OCI-LY7 (cell line): ENCODE measurements around the gene DHRS9. TPM values are rescaled to one million over a fixed set of nuclear protein-coding genes. Genes with fewer than 3 reads are reported as not detected.

Experiments
- BruUV-seq: library from RNA; stranded (reverse); fragments of 400-500 nt; replicated peaks from 2 replicates; lab custom pipeline; 2021; lab: Mats Ljungman, UMichigan
- CTCF ChIA-PET: fragments of 300-600 bp; sonication (Branson Sonifier 250); formaldehyde crosslinking; loops from one replicate; lab custom pipeline; 2022; ENCODE audit warnings: antibody characterized with exemption; ENCODE audit not compliant: unreplicated experiment; lab: Charles Lee
- POLR2A ChIA-PET: fragments of 300-600 bp; sonication (Branson Sonifier 250); formaldehyde crosslinking; loops from one replicate; lab custom pipeline; 2022; ENCODE audit warnings: antibody characterized with exemption; lab: Charles Lee
- DNase-seq: peaks from one replicate; pipeline ENCODE4 v3.0.0-alpha.2; 2015; ENCODE audit warnings: low spot score
- H2AFZ ChIP-seq: fragments of 200-600 bp; sonication (generic), shearing (Covaris generic); 2 replicates; pipeline ENCODE4 v1.6.1; 2014; ENCODE audit warnings: mild to moderate bottlenecking, antibody characterized with exemption, low read length, moderate library complexity
- H3K27ac ChIP-seq: fragments of 200-600 bp; sonication (generic); 2 replicates; pipeline ENCODE4 v1.5.1; 2014; ENCODE audit warnings: mixed run types, low read depth, mild to moderate bottlenecking, moderate library complexity, low read length, inconsistent platforms; ENCODE audit not compliant: poor library complexity, severe bottlenecking
- H3K36me3 ChIP-seq: fragments of 200-600 bp; sonication (generic); 2 replicates; pipeline ENCODE4 v1.6.1; 2014; ENCODE audit warnings: mild to moderate bottlenecking, antibody characterized with exemption, low read length, moderate library complexity, mixed read lengths; ENCODE audit not compliant: insufficient read depth
- H3K4me1 ChIP-seq: fragments of 200-600 bp; sonication (generic); 2 replicates; pipeline ENCODE4 v1.5.1; 2014; ENCODE audit warnings: mild to moderate bottlenecking, low read length; ENCODE audit not compliant: insufficient read depth, poor library complexity, severe bottlenecking
- H3K4me2 ChIP-seq: fragments of 200-600 bp; sonication (generic); 2 replicates; pipeline ENCODE4 v1.6.1; 2014; ENCODE audit warnings: mild to moderate bottlenecking, low read length
- H3K4me3 ChIP-seq: fragments of 200-600 bp; sonication (generic); 2 replicates; pipeline ENCODE4 v1.5.1; 2014; ENCODE audit warnings: mild to moderate bottlenecking, low read depth, low read length; ENCODE audit not compliant: poor library complexity, severe bottlenecking
- H3K79me2 ChIP-seq: fragments of 200-600 bp; sonication (generic); 2 replicates; pipeline ENCODE4 v1.6.1; 2016; ENCODE audit warnings: low read depth, mild to moderate bottlenecking, low read length, moderate library complexity, mixed read lengths; ENCODE audit not compliant: insufficient read depth
- H3K9me2 ChIP-seq: fragments of 200-600 bp; sonication (generic); 2 replicates; pipeline ENCODE4 v1.6.1; 2016; ENCODE audit warnings: mild to moderate bottlenecking, low read length, mixed read lengths; ENCODE audit not compliant: insufficient read depth
- H3K9me3 ChIP-seq: fragments of 200-600 bp; sonication (generic); 2 replicates; pipeline ENCODE4 v1.6.1; 2014; ENCODE audit warnings: mild to moderate bottlenecking, mixed run types, low read length, mixed read lengths
- H4K20me1 ChIP-seq: fragments of 200-600 bp; sonication (generic); 2 replicates; pipeline ENCODE4 v1.6.1; 2014; ENCODE audit warnings: mild to moderate bottlenecking, antibody characterized with exemption, low read length, moderate library complexity, mixed read lengths; ENCODE audit not compliant: insufficient read depth
- EZH2phosphoT487 ChIP-seq: fragments of 200-600 bp; sonication (generic); IDR thresholded peaks from 2 replicates; pipeline ENCODE4 v1.6.1; 2018; ENCODE audit warnings: low read depth, borderline replicate concordance, mild to moderate bottlenecking, mixed run types, antibody characterized with exemption, low read length, moderate library complexity, mixed read lengths
- intact Hi-C: fragments of 100-400 bp; cut with micrococcal nuclease; formaldehyde crosslinking; loops from one replicate; pipeline ENCODE4 v1.10.0; 2022; ENCODE audit not compliant: unreplicated experiment
- total RNA-seq, 2 experiments: library from RNA; depleted of rRNA in 1 of 2; stranded (reverse); fragments of >200 nt in 1 of 2; shearing (Covaris generic) in 1 of 2; gene quantifications; 2 replicates each; pipeline ENCODE4 v1.2.3, GENCODE V29; 2014 to 2022
- TF ChIP-seq, protein P1 (sequence below): fragments of 200-600 bp; sonication (generic); conservative IDR thresholded peaks from 2 replicates; pipeline ENCODE4 v1.5.1; 2014; ENCODE audit warnings: mild to moderate bottlenecking, antibody characterized with exemption, low read length, moderate library complexity, mixed read lengths

DHRS9 gene
- total RNA-seq, 2 experiments from 2014 or later: 0.59 TPM; not detected in 1

- no peak overlapping the region for H3K4me3 ChIP-seq
- H3K9me3 ChIP-seq: no peaks in the 10 kb centered on the region
- TF ChIP-seq EZH2phosphoT487: no peak
- TF ChIP-seq, protein P1, sequence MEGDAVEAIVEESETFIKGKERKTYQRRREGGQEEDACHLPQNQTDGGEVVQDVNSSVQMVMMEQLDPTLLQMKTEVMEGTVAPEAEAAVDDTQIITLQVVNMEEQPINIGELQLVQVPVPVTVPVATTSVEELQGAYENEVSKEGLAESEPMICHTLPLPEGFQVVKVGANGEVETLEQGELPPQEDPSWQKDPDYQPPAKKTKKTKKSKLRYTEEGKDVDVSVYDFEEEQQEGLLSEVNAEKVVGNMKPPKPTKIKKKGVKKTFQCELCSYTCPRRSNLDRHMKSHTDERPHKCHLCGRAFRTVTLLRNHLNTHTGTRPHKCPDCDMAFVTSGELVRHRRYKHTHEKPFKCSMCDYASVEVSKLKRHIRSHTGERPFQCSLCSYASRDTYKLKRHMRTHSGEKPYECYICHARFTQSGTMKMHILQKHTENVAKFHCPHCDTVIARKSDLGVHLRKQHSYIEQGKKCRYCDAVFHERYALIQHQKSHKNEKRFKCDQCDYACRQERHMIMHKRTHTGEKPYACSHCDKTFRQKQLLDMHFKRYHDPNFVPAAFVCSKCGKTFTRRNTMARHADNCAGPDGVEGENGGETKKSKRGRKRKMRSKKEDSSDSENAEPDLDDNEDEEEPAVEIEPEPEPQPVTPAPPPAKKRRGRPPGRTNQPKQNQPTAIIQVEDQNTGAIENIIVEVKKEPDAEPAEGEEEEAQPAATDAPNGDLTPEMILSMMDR: no peak
- DNase-seq: peak; percentile 14
- H3K4me2 ChIP-seq: peak overlapping the region; percentile 51
- no TSS peak for BruUV-seq
- H3K27ac ChIP-seq: peak overlapping the region; percentile 19
- H2AFZ ChIP-seq: no peak overlapping the region; the same call in 1 of the 2 replicates
- ChIA-PET CTCF (interaction anchor here (2.0 to 2.3 kb wide), 2 partner anchors 34 to 113 kb away, joined by 6 to 10 read pairs; no protein-coding TSS in a partner anchor), POLR2A (interaction anchor here (0.5 to 2.0 kb wide), 7 partner anchors 9 to 140 kb away, joined by 3 to 7 read pairs (median 4); no protein-coding TSS in a partner anchor)
- intact Hi-C loops: loop anchor here (2.0 kb wide), 2 partner anchors 33 to 169 kb away; no protein-coding TSS in a partner anchor
- no peaks in the 10 kb centered on the region for H3K36me3 ChIP-seq
- no peaks in the 10 kb centered on the region for H3K9me2 ChIP-seq
- H4K20me1 ChIP-seq: no peaks in the 10 kb centered on the region
- H3K4me1 ChIP-seq: peaks cover 20% of the 10 kb centered on the region
- no peaks in the 10 kb centered on the region for H3K79me2 ChIP-seq
These were observed 38.9 kb downstream of the DHRS9 start for GRCh38 chr2:169108099-169108884.

GRCh38 chr2:169109502-169110409 lies 40.4 kb downstream of the DHRS9 start:
- intact Hi-C loops: loop anchor here (1.0 to 2.0 kb wide), 5 partner anchors 23 to 819 kb away; no protein-coding TSS in a partner anchor
- ChIA-PET CTCF (interaction anchor here (0.6 to 2.3 kb wide), 3 partner anchors 32 to 112 kb away, joined by 3 to 10 read pairs (median 6); no protein-coding TSS in a partner anchor), POLR2A (interaction anchor here (0.8 to 2.0 kb wide), 5 partner anchors 10 to 112 kb away, joined by 3 to 7 read pairs (median 4); no protein-coding TSS in a partner anchor)
- H2AFZ ChIP-seq: no peak overlapping the region
- DNase-seq: peak; percentile 74
- H3K27ac ChIP-seq: no peak overlapping the region
- no TSS peak for BruUV-seq
- H3K4me2 ChIP-seq: no peak overlapping the region
- no peaks in the 10 kb centered on the region for H3K36me3 ChIP-seq
- H3K4me3 ChIP-seq: no peak overlapping the region
- no peaks in the 10 kb centered on the region for H3K9me2 ChIP-seq
- H4K20me1 ChIP-seq: no peaks in the 10 kb centered on the region
- no peak for TF ChIP-seq EZH2phosphoT487
- TF ChIP-seq, protein P1: peak; percentile 96
- no peaks in the 10 kb centered on the region for H3K9me3 ChIP-seq
- peaks cover 20% of the 10 kb centered on the region for H3K4me1 ChIP-seq
- no peaks in the 10 kb centered on the region for H3K79me2 ChIP-seq
